ENCODE measurements around the gene NDUFS8. TPM values are rescaled to one million over a fixed set of nuclear protein-coding genes. Genes with fewer than 3 reads are reported as not detected.

NDUFS8 gene
- polyA plus RNA-seq, 3 donors: 62.9 to 141 (median 114) TPM

- WGBS (ENCODE audit: insufficient coverage): 71% methylated on average over 37 of the region's 41 CpGs
- peak; percentile 82 to 89 (median 86) for DNase-seq
- intact Hi-C loops (cut with micrococcal nuclease): no loop called here
- Histone ChIP-seq H3K27me3 (ENCODE audit: control insufficient read depth in 2 of 2, insufficient read depth in 2 of 2, low read length in 2 of 2) (no peaks in the 10 kb centered on the region), H3K4me2 (replicated peaks; ENCODE audit: extremely low read depth, low read length, poor library complexity, severe bottlenecking) (peak overlapping the region; percentile 72), H3K27ac (ENCODE audit: low read depth in 1 of 2, low read length in 2 of 2) (peak overlapping the region; percentile 55 to 63), H3K4me1 (ENCODE audit: control insufficient read depth in 1 of 2, insufficient read depth in 2 of 2, low read length in 2 of 2) (peaks cover 42 to 59% of the 10 kb centered on the region in 2 donors), H3K79me2 (ENCODE audit: insufficient read depth, low read length) (peaks cover 39% of the 10 kb centered on the region), H2AFZ (ENCODE audit: insufficient read depth, low read depth, low read length, poor library complexity, severe bottlenecking) (peak overlapping the region; percentile 48), H3K36me3 (replicated peaks in 1 of 2; ENCODE audit: control insufficient read depth in 1 of 2, insufficient read depth in 2 of 2, low read length in 2 of 2) (peaks cover 50 to 71% of the 10 kb centered on the region in 2 donors), H3K4me3 (replicated peaks in 1 of 3; ENCODE audit: low read depth in 2 of 3, low read length in 3 of 3) (peak overlapping the region in 1 of 3 experiments; percentile 68), H3K9me3 (replicated peaks in 1 of 2; ENCODE audit: control insufficient read depth in 1 of 2, insufficient read depth in 1 of 2, low read length in 2 of 2) (no peaks in the 10 kb centered on the region), H4K20me1 (ENCODE audit: insufficient read depth, low read length) (peaks cover 94% of the 10 kb centered on the region), H3K9ac (ENCODE audit: insufficient read depth, low read length, poor library complexity, severe bottlenecking) (no peak overlapping the region)
- peaks cover 0 to 3% (median 0%) of the 10 kb centered on the region in 7 donors for H3K9me3 Mint-ChIP-seq
- H3K4me3 Mint-ChIP-seq: peak overlapping the region; percentile 77 to 84
- peaks cover 0 to 2% (median 1%) of the 10 kb centered on the region in 3 donors for H3K27me3 Mint-ChIP-seq (ENCODE audit: low read depth in 3 of 3)
- peaks cover 44 to 81% of the 10 kb centered on the region in 2 donors for H3K36me3 Mint-ChIP-seq
- H3K27ac Mint-ChIP-seq: peak overlapping the region; percentile 72 to 98 (median 94)
- H3K4me1 Mint-ChIP-seq: peaks cover 51% of the 10 kb centered on the region
- no peak for TF ChIP-seq CTCF (IDR thresholded peaks at IDR 0.05)
These were observed 33.6 kb upstream of the NDUFS8 start for GRCh38 chr11:67996622-67997474.

- no peak overlapping the region for H2AFZ ChIP-seq (ENCODE audit: insufficient read depth, low read depth, low read length, poor library complexity, severe bottlenecking)
- 82% methylated on average over 27 of the region's 29 CpGs for WGBS (ENCODE audit: insufficient coverage)
These were observed 33.0 kb upstream of the NDUFS8 start for GRCh38 chr11:67997475-67997921.

More at GRCh38 chr11:67997475-67997921, 33.0 kb upstream of the NDUFS8 start:
- peaks cover 56% of the 10 kb centered on the region for H3K4me1 Mint-ChIP-seq
- peak overlapping the region; percentile 72 to 98 (median 94) for H3K27ac Mint-ChIP-seq
- H3K27ac ChIP-seq (ENCODE audit: low read depth in 1 of 2, low read length in 2 of 2): peak overlapping the region; percentile 55 to 63
- peak overlapping the region; percentile 72 for H3K4me2 ChIP-seq (replicated peaks; ENCODE audit: extremely low read depth, low read length, poor library complexity, severe bottlenecking)
- no peaks in the 10 kb centered on the region for H3K9me3 ChIP-seq (replicated peaks in 1 of 2; ENCODE audit: control insufficient read depth in 1 of 2, insufficient read depth in 1 of 2, low read length in 2 of 2)
- no peaks in the 10 kb centered on the region for H3K27me3 ChIP-seq (ENCODE audit: control insufficient read depth in 2 of 2, insufficient read depth in 2 of 2, low read length in 2 of 2)
- H3K4me3 ChIP-seq (replicated peaks in 1 of 3; ENCODE audit: low read depth in 2 of 3, low read length in 3 of 3): peak overlapping the region in 1 of 3 experiments; percentile 68
- peaks cover 50 to 76% of the 10 kb centered on the region in 2 donors for H3K36me3 ChIP-seq (replicated peaks in 1 of 2; ENCODE audit: control insufficient read depth in 1 of 2, insufficient read depth in 2 of 2, low read length in 2 of 2)
- peaks cover 48 to 82% of the 10 kb centered on the region in 2 donors for H3K36me3 Mint-ChIP-seq
- H3K4me1 ChIP-seq (ENCODE audit: control insufficient read depth in 1 of 2, insufficient read depth in 2 of 2, low read length in 2 of 2): peaks cover 48 to 66% of the 10 kb centered on the region in 2 donors
- DNase-seq: no peak
- no peak for TF ChIP-seq CTCF (IDR thresholded peaks at IDR 0.05)
- peaks cover 0 to 3% (median 0%) of the 10 kb centered on the region in 7 donors for H3K9me3 Mint-ChIP-seq
- no peak overlapping the region for H3K4me3 Mint-ChIP-seq
- H4K20me1 ChIP-seq (ENCODE audit: insufficient read depth, low read length): peaks cover 100% of the 10 kb centered on the region
- H3K79me2 ChIP-seq (ENCODE audit: insufficient read depth, low read length): peaks cover 46% of the 10 kb centered on the region
- H3K27me3 Mint-ChIP-seq (ENCODE audit: low read depth in 3 of 3): no peaks in the 10 kb centered on the region
- H3K9ac ChIP-seq (ENCODE audit: insufficient read depth, low read length, poor library complexity, severe bottlenecking): no peak overlapping the region
- intact Hi-C loops (cut with micrococcal nuclease): no loop called here
